SK-N-SH treated with all-trans-retinoic acid at 6 μM for 48 hours (cell line): Measurements from ENCODE around the gene KRT73.

Source experiments
- ATAC-seq: fragments of 200-7000 bp; cut with Tn5 transposase; 3 replicates; pipeline ENCODE4 v1.9.1; 2020; ENCODE audit warnings: mild to moderate bottlenecking, moderate library complexity
- ARNTL ChIP-seq: fragments of 450-650 bp; formaldehyde crosslinking; IDR thresholded peaks from 2 replicates; pipeline ENCODE4 v1.5.0; 2020; ENCODE audit warnings: low read depth, mild to moderate bottlenecking, moderate library complexity, borderline replicate concordance
- CREB5 ChIP-seq: fragments of 250-450 bp; sonication (Bioruptor Pico); IDR thresholded peaks from 2 replicates; pipeline ENCODE4 v1.5.1; 2020; ENCODE audit warnings: low read depth, mild to moderate bottlenecking, moderate library complexity
- CSDC2 ChIP-seq: fragments of 250-450 bp; sonication (Bioruptor Pico); IDR thresholded peaks from 2 replicates; pipeline ENCODE4 v1.5.0; 2020; ENCODE audit warnings: mild to moderate bottlenecking, moderate library complexity
- ESRRG ChIP-seq: fragments of 250-450 bp; sonication (Bioruptor Pico); IDR thresholded peaks from 2 replicates; pipeline ENCODE4 v1.6.1; 2021; ENCODE audit warnings: mild to moderate bottlenecking
- GLIS3 ChIP-seq: fragments of 250-450 bp; sonication (Bioruptor Pico); IDR thresholded peaks from 2 replicates; pipeline ENCODE4 v1.5.0; 2020; ENCODE audit warnings: mild to moderate bottlenecking, moderate library complexity
- ISL1 ChIP-seq: fragments of 250-450 bp; sonication (Bioruptor Pico); IDR thresholded peaks from 2 replicates; pipeline ENCODE4 v2.1.2; 2022; ENCODE audit warnings: mild to moderate bottlenecking, moderate library complexity
- OSR1 ChIP-seq: fragments of 250-450 bp; sonication (Bioruptor Pico); IDR thresholded peaks from 2 replicates; pipeline ENCODE4 v1.8.0; 2022; ENCODE audit warnings: moderate library complexity, mild to moderate bottlenecking, inconsistent platforms
- PATZ1 ChIP-seq: fragments of 250-450 bp; sonication (Bioruptor Pico); IDR thresholded peaks from 2 replicates; pipeline ENCODE4 v1.8.0; 2020; ENCODE audit warnings: mild to moderate bottlenecking, moderate library complexity, borderline replicate concordance
- POU6F1 ChIP-seq: fragments of 250-450 bp; sonication (Bioruptor Pico); IDR thresholded peaks from 2 replicates; pipeline ENCODE4 v1.8.0; 2021; ENCODE audit warnings: low read depth, mild to moderate bottlenecking, moderate library complexity, borderline replicate concordance
- SNAI2 ChIP-seq: fragments of 250-450 bp; sonication (Bioruptor Pico); IDR thresholded peaks from 2 replicates; pipeline ENCODE4 v1.5.0; 2020; ENCODE audit warnings: mild to moderate bottlenecking, moderate library complexity
- TCF4 ChIP-seq: fragments of 250-450 bp; sonication (Bioruptor Pico); IDR thresholded peaks from 2 replicates; pipeline ENCODE4 v1.8.0; 2021; ENCODE audit warnings: mild to moderate bottlenecking, moderate library complexity, borderline replicate concordance
- TOX ChIP-seq: fragments of 250-450 bp; sonication (Bioruptor Pico); IDR thresholded peaks from 2 replicates; pipeline ENCODE4 v1.8.0; 2021; ENCODE audit warnings: mild to moderate bottlenecking, moderate library complexity, borderline replicate concordance
- TSHZ2 ChIP-seq: fragments of 250-450 bp; sonication (Bioruptor Pico); IDR thresholded peaks from 2 replicates; pipeline ENCODE4 v1.5.0; 2020; ENCODE audit warnings: mild to moderate bottlenecking, moderate library complexity
- ZC3H10 ChIP-seq: fragments of 250-450 bp; sonication (Bioruptor Pico); IDR thresholded peaks from 2 replicates; pipeline ENCODE4 v1.5.1; 2021; ENCODE audit warnings: mild to moderate bottlenecking, moderate library complexity
- ZFP30 ChIP-seq: fragments of 450-650 bp; formaldehyde crosslinking; IDR thresholded peaks from 2 replicates; pipeline ENCODE4 v1.5.0; 2022; ENCODE audit warnings: mild to moderate bottlenecking, moderate library complexity
- ZNF565 ChIP-seq: fragments of 450-650 bp; formaldehyde crosslinking; conservative IDR thresholded peaks from 2 replicates; pipeline ENCODE4 v1.5.0; 2020; ENCODE audit warnings: low read depth, mild to moderate bottlenecking, moderate library complexity
- ZNF70 ChIP-seq: fragments of 450-650 bp; formaldehyde crosslinking; IDR thresholded peaks from 2 replicates; pipeline ENCODE4 v1.5.0; 2020; ENCODE audit warnings: mild to moderate bottlenecking, moderate library complexity
- ZNF8 ChIP-seq: fragments of 450-650 bp; formaldehyde crosslinking; IDR thresholded peaks from 2 replicates; pipeline ENCODE4 v1.5.0; 2020; ENCODE audit warnings: mild to moderate bottlenecking, moderate library complexity
- TF ChIP-seq, protein P1 (sequence below): fragments of 250-450 bp; sonication (Bioruptor Pico); IDR thresholded peaks from 2 replicates; pipeline ENCODE4 v1.5.1; 2021; ENCODE audit warnings: mild to moderate bottlenecking, moderate library complexity

KRT73 gene

DNA sequence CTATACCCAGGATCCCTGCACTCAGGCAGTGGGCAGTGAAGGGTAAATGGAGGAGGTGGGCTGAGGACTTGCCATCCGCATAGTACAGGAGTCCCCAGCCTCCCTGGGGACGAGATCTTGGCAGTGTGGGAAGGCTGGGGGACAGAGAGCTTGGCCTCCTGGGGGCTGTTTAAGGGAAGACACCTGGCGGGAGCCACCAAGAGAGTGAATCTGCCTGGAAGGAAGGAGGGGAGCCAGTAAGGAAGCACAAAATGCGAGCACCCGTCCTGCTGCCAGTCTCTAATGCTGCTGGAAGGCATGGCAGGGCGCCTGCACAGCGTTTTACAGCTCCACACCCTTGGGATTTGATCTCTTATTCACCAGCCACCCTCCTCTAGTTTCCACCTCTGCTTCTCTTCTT lies 41.0 kb upstream of the KRT73 start:
- TF ChIP-seq ISL1 (no peak), ZNF565 (CRISPR knock-in tag) (no peak), ZFP30 (CRISPR knock-in tag) (no peak), TOX (CRISPR knock-in tag) (no peak), ZNF70 (CRISPR knock-in tag) (no peak), ZNF8 (CRISPR knock-in tag) (no peak), PATZ1 (CRISPR knock-in tag) (no peak), TSHZ2 (CRISPR knock-in tag) (no peak), CREB5 (CRISPR knock-in tag) (no peak), SNAI2 (CRISPR knock-in tag) (no peak), CSDC2 (CRISPR knock-in tag) (no peak), GLIS3 (CRISPR knock-in tag) (no peak), ZC3H10 (CRISPR knock-in tag) (no peak), OSR1 (CRISPR knock-in tag) (no peak), POU6F1 (no peak), ARNTL (CRISPR knock-in tag) (no peak), ESRRG (no peak)
- TF ChIP-seq, protein P1, sequence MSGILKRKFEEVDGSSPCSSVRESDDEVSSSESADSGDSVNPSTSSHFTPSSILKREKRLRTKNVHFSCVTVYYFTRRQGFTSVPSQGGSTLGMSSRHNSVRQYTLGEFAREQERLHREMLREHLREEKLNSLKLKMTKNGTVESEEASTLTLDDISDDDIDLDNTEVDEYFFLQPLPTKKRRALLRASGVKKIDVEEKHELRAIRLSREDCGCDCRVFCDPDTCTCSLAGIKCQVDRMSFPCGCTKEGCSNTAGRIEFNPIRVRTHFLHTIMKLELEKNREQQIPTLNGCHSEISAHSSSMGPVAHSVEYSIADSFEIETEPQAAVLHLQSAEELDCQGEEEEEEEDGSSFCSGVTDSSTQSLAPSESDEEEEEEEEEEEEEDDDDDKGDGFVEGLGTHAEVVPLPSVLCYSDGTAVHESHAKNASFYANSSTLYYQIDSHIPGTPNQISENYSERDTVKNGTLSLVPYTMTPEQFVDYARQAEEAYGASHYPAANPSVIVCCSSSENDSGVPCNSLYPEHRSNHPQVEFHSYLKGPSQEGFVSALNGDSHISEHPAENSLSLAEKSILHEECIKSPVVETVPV (CRISPR knock-in tag) = no peak
- ATAC-seq = no peak

- TF ChIP-seq TCF4 (CRISPR knock-in tag) = no peak
- TF ChIP-seq PATZ1 (CRISPR knock-in tag) = no peak
- no peak for TF ChIP-seq ESRRG
- TF ChIP-seq ZNF70 (CRISPR knock-in tag) = no peak
- no peak for TF ChIP-seq ISL1
- TF ChIP-seq ZFP30 (CRISPR knock-in tag) = no peak
- TF ChIP-seq OSR1 (CRISPR knock-in tag) = no peak
- no peak for TF ChIP-seq POU6F1
- no peak for TF ChIP-seq ZC3H10 (CRISPR knock-in tag)
- TF ChIP-seq TSHZ2 (CRISPR knock-in tag) = no peak
- TF ChIP-seq ARNTL (CRISPR knock-in tag) = no peak
- TF ChIP-seq TOX (CRISPR knock-in tag) = no peak
- no peak for ATAC-seq
Measured at GRCh38 chr12:52658196-52658595, 39.8 kb upstream of the KRT73 start.
